Measurements from ENCODE around the gene OR51F2. TPM values are rescaled to one million over a fixed set of nuclear protein-coding genes. Genes with fewer than 3 reads are reported as not detected.

Gene OR51F2
- polyA plus RNA-seq, 1 of the 3 experiments (the other 2 are of a cell fraction), result not detected

DNA sequence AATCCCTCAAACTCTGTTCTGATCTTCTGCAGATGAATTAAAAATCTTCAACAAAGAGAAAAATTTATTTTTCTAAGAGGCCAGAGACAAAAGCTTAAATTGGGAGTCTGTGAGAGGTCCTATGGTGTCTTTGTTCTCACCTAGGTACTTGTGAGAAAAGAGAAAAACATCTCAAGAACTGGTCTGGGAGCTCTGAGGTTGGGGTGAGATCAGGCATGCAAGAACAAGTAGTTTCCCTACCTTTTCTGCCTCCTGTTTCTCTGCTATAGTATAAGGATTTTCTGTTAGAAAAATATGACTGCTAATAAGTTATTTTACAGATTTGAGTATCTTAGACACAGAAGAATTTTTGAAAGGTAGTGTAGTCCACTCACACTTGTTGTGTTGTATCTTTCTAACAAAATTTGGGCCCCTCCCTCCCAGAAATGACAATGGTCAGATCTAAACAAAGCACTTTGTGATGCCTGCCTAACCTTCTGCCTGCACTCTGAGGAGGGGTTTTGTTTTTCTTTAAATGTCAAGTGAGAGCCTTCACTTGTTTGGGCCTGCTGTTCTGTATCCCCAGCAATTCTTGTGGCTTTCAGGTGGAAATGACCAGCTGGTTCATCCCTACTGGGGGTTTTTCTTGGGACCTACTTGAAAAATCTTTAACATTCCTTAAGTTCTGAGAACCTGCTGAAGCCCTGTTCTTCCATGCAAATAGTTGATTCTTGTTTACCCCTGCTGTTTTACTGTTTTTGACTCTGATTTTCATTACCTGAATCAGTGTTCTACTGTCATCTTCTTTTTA is 41.5 kb downstream of the OR51F2 start:
- Histone ChIP-seq H3K27ac (ENCODE audit: low read depth in 2 of 2, low read length in 1 of 2) (no peak overlapping the region), H2AFZ (ENCODE audit: low read depth) (no peak overlapping the region), H4K20me1 (ENCODE audit: insufficient read depth) (no peaks in the 10 kb centered on the region), H3K27me3 (ENCODE audit: insufficient read depth) (no peaks in the 10 kb centered on the region), H3K9me2 (no peaks in the 10 kb centered on the region), H3F3A (replicated peaks; ENCODE audit: insufficient read depth) (no peaks in the 10 kb centered on the region), H3K9me3 (no peaks in the 10 kb centered on the region), H3K36me3 (replicated peaks in 1 of 2; ENCODE audit: control insufficient read depth in 1 of 2, insufficient read depth in 2 of 2, low read length in 1 of 2) (no peaks in the 10 kb centered on the region), H3K4me1 (ENCODE audit: control insufficient read depth in 1 of 2, insufficient read depth in 2 of 2, low read depth in 1 of 2, low read length in 1 of 2) (no peaks in the 10 kb centered on the region), H3K79me2 (ENCODE audit: insufficient read depth) (no peaks in the 10 kb centered on the region), H3K4me3 (ENCODE audit: low read depth in 2 of 2, low read length in 1 of 2) (no peak overlapping the region), H3K4me2 (no peak overlapping the region), H3K9ac (no peak overlapping the region)
- ChIA-PET CTCF (no interaction called here), POLR2A (no interaction called here)
- no peak for TF ChIP-seq SMC3 (IDR thresholded peaks at IDR 0.05; ENCODE audit: low read depth, low read length)
- no peak for TF ChIP-seq NRF1 (IDR thresholded peaks at IDR 0.05; ENCODE audit: low read depth, low read length)
- TF ChIP-seq CHD2 (IDR thresholded peaks at IDR 0.05; ENCODE audit: low read length, partially characterized antibody), result no peak
- TF ChIP-seq EZH2phosphoT487 (IDR thresholded peaks at IDR 0.05; ENCODE audit: borderline replicate concordance, low read depth), result no peak
- TF ChIP-seq FOXM1 (IDR thresholded peaks at IDR 0.05; ENCODE audit: low read depth), result no peak
- TF ChIP-seq USF2 (IDR thresholded peaks at IDR 0.05; ENCODE audit: borderline replicate concordance, low read depth, low read length), result no peak
- no peak for TF ChIP-seq MEF2A (IDR thresholded peaks at IDR 0.05; ENCODE audit: borderline replicate concordance, low read depth)
- TF ChIP-seq YY1 (IDR thresholded peaks at IDR 0.05; ENCODE audit: low read depth), result no peak
- no peak for TF ChIP-seq PBX3 (IDR thresholded peaks at IDR 0.05)
- DNase-seq, result no peak

GRCh38 chr11:4863876-4864275 is 42.8 kb downstream of the OR51F2 start:
- H3K79me2 ChIP-seq (ENCODE audit: insufficient read depth), result no peaks in the 10 kb centered on the region
- POLR2A ChIA-PET, result no interaction called here
- no peak for TF ChIP-seq TEAD4 (IDR thresholded peaks at IDR 0.05; ENCODE audit: borderline replicate concordance, insufficient read depth)
- TF ChIP-seq, protein P1, sequence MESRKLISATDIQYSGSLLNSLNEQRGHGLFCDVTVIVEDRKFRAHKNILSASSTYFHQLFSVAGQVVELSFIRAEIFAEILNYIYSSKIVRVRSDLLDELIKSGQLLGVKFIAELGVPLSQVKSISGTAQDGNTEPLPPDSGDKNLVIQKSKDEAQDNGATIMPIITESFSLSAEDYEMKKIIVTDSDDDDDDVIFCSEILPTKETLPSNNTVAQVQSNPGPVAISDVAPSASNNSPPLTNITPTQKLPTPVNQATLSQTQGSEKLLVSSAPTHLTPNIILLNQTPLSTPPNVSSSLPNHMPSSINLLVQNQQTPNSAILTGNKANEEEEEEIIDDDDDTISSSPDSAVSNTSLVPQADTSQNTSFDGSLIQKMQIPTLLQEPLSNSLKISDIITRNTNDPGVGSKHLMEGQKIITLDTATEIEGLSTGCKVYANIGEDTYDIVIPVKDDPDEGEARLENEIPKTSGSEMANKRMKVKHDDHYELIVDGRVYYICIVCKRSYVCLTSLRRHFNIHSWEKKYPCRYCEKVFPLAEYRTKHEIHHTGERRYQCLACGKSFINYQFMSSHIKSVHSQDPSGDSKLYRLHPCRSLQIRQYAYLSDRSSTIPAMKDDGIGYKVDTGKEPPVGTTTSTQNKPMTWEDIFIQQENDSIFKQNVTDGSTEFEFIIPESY (IDR thresholded peaks at IDR 0.05; ENCODE audit: borderline replicate concordance, low read depth), result no peak
- TF ChIP-seq CTCF (IDR thresholded peaks at IDR 0.05), result no peak
- TF ChIP-seq MAX (IDR thresholded peaks at IDR 0.05; ENCODE audit: low read depth), result no peak
- TF ChIP-seq NRF1 (IDR thresholded peaks at IDR 0.05; ENCODE audit: low read depth, low read length), result no peak
- no peak for TF ChIP-seq JUND (IDR thresholded peaks at IDR 0.05)
- no peak for TF ChIP-seq RXRA (IDR thresholded peaks at IDR 0.05; ENCODE audit: borderline replicate concordance, low read depth)
- no peak for TF ChIP-seq POLR2AphosphoS5 (IDR thresholded peaks at IDR 0.05; ENCODE audit: low read depth, low read length)
- TF ChIP-seq PBX3 (IDR thresholded peaks at IDR 0.05), result no peak
- H3K4me3 ChIP-seq (ENCODE audit: low read depth in 2 of 2, low read length in 1 of 2), result no peak overlapping the region
- H4K20me1 ChIP-seq (ENCODE audit: insufficient read depth), result no peaks in the 10 kb centered on the region
- H3K27me3 ChIP-seq (ENCODE audit: insufficient read depth), result no peaks in the 10 kb centered on the region
- WGBS (ENCODE audit: low lambda C conversion rate), result 2% methylated on average over 4 of the region's 4 CpGs
- H2AFZ ChIP-seq (ENCODE audit: low read depth), result no peak overlapping the region
- H3K9ac ChIP-seq, result no peak overlapping the region
- no peaks in the 10 kb centered on the region for H3F3A ChIP-seq (replicated peaks; ENCODE audit: insufficient read depth)
- H3K4me2 ChIP-seq, result no peak overlapping the region
- H3K4me1 ChIP-seq (ENCODE audit: control insufficient read depth in 1 of 2, insufficient read depth in 2 of 2, low read depth in 1 of 2, low read length in 1 of 2), result no peaks in the 10 kb centered on the region
- H3K27ac ChIP-seq (ENCODE audit: low read depth in 2 of 2, low read length in 1 of 2), result no peak overlapping the region
- H3K9me2 ChIP-seq, result no peaks in the 10 kb centered on the region
- H3K9me3 ChIP-seq, result no peaks in the 10 kb centered on the region
- DNase-seq, result no peak
- CTCF ChIA-PET, result no interaction called here
- H3K36me3 ChIP-seq (replicated peaks in 1 of 2; ENCODE audit: control insufficient read depth in 1 of 2, insufficient read depth in 2 of 2, low read length in 1 of 2), result no peaks in the 10 kb centered on the region
